Common myeloid progenitor, CD34-positive (primary cell): ENCODE results near the gene TTL.

Experiments
- CTCF ChIA-PET: fragments of 350-600 bp; sonication (Branson Sonifier 250); formaldehyde crosslinking; loops from one replicate; lab custom pipeline; 2021; ENCODE audit warnings: antibody characterized with exemption; lab: Charles Lee
- POLR2A ChIA-PET: fragments of 350-600 bp; sonication (Branson Sonifier 250); formaldehyde crosslinking; loops from one replicate; lab custom pipeline; 2021; ENCODE audit warnings: antibody characterized with exemption; lab: Charles Lee
- DNase-seq, 3 donors: peaks; one replicate each; pipeline versions ENCODE4 v3.0.0 to v3.0.0-alpha.2; 2013
- H3K27ac ChIP-seq, 2 experiments: 1 replicate in 1 of 2; 2 replicates in 1 of 2; pipeline ENCODE4 v1.7.0; 2013; ENCODE audit warnings: inconsistent platforms in 2 of 2, low read length in 2 of 2, mild to moderate bottlenecking in 2 of 2, low read depth in 1 of 2, moderate library complexity in 1 of 2; ENCODE audit not compliant: severe bottlenecking in 2 of 2, insufficient read depth in 1 of 2, poor library complexity in 1 of 2
- H3K27me3 ChIP-seq, 5 experiments: replicated peaks in 2 of 5; 1 replicate in 3 of 5; 2 replicates in 2 of 5; pipeline versions ENCODE4 v1.6.1 to v1.7.0; 2013; ENCODE audit warnings: low read length in 4 of 5, mild to moderate bottlenecking in 2 of 5, moderate library complexity in 2 of 5, inconsistent platforms in 1 of 5; ENCODE audit not compliant: insufficient read depth in 5 of 5, control insufficient read depth in 4 of 5
- H3K36me3 ChIP-seq, 4 experiments: 1 replicate in 2 of 4; 2 replicates in 2 of 4; pipeline versions ENCODE4 v1.6.1 to v1.7.0; 2013; ENCODE audit warnings: low read length in 3 of 4, control low read depth in 1 of 4, mild to moderate bottlenecking in 1 of 4; ENCODE audit not compliant: control insufficient read depth in 4 of 4, insufficient read depth in 4 of 4
- H3K4me1 ChIP-seq, 4 experiments: 1 replicate in 3 of 4; 2 replicates in 1 of 4; pipeline versions ENCODE4 v1.6.1 to v1.7.1; 2013; ENCODE audit warnings: low read length in 3 of 4, mild to moderate bottlenecking in 3 of 4, control low read depth in 1 of 4, inconsistent platforms in 1 of 4, moderate library complexity in 1 of 4; ENCODE audit not compliant: control insufficient read depth in 4 of 4, insufficient read depth in 4 of 4; ENCODE audit errors: control extremely low read depth in 1 of 4
- H3K4me3 ChIP-seq, 7 experiments: 1 replicate in 4 of 7; 2 replicates in 3 of 7; pipeline versions ENCODE4 v1.5.1 to v1.7.0; 2013; ENCODE audit warnings: mild to moderate bottlenecking in 7 of 7, low read length in 6 of 7, moderate library complexity in 6 of 7, inconsistent platforms in 2 of 7, low read depth in 2 of 7, control low read depth in 1 of 7; ENCODE audit not compliant: insufficient read depth in 4 of 7, control insufficient read depth in 1 of 7; ENCODE audit errors: extremely low read depth in 1 of 7
- H3K9me3 ChIP-seq, 5 experiments: 1 replicate in 4 of 5; 2 replicates in 1 of 5; pipeline versions ENCODE4 v1.6.1 to v1.7.1; 2013; ENCODE audit warnings: low read length in 4 of 5, mild to moderate bottlenecking in 2 of 5, inconsistent platforms in 1 of 5, low read depth in 1 of 5, moderate library complexity in 1 of 5; ENCODE audit not compliant: control insufficient read depth in 4 of 5, insufficient read depth in 2 of 5; ENCODE audit errors: control extremely low read depth in 1 of 5
- WGBS: methylation state at CpG from one replicate; pipeline ENCODE4 v1.1.5; 2013; ENCODE audit not compliant: insufficient coverage; 5-methylcytosine and 5-hydroxymethylcytosine counted together

The TTL gene

DNA sequence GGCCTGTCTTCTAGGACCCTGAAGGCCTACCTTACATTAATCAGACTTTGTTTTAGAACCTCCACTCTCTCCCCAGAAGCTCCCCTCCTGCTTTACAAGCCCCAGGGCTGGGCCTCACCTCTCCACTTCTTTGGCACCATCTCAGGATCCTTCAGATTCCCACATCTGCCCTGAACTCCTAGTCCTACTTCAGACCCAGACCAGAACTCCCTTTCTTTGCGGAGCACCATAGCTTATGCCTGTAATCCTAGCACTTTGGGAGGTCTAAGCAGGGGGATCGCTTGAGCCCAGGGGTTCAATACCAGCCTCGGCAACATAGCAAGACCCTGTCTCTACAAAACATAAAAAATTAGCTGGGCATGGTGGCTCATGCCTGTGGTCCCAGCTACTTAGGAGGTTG is 103.4 kb downstream of the TTL start:
- Histone ChIP-seq H3K27ac (peak overlapping the region in 1 of 2 experiments; percentile 87), H3K27me3 (no peaks in the 10 kb centered on the region), H3K9me3 (no peaks in the 10 kb centered on the region), H3K4me1 (peaks cover 6 to 32% (median 23%) of the 10 kb centered on the region in 4 experiments), H3K4me3 (peak overlapping the region in 5 of 7 experiments; percentile 80 to 92 (median 84)), H3K36me3 (peaks cover 0 to 30% (median 21%) of the 10 kb centered on the region in 4 experiments)
- DNase-seq = no peak
- CTCF ChIA-PET = interaction anchor here (1.0 to 2.5 kb wide), 5 partner anchors 13 to 300 kb away, joined by 3 to 18 read pairs (median 5); no protein-coding TSS in a partner anchor
- no CpG with 5 or more reads among the region's 3 CpGs for WGBS
- POLR2A ChIA-PET = no interaction called here

DNA sequence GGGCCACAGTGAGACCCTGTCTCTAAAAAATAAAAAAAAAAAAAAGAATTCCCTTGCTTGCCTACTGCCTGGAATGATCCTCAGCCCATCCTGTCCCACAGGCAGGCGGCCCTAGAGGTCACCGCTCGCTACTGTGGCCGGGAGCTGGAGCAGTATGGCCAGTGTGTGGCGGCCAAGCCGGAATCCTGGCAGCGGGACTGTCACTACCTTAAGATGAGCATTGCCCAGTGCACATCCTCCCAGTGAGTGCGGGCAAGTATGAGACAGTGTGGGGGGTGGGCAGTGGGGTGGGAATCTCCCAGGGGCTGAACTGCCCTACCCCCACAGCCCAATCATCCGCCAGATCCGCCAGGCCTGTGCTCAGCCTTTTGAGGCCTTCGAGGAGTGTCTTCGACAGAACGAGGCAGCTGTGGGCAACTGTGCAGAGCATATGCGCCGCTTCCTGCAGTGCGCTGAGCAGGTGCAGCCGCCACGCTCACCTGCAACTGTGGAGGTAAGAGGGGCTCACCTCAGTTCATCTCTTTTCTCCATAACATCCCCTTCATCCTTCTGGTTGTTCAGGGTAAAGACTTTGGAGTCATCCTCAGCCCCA is 104.0 kb downstream of the TTL start:
- ChIA-PET CTCF (interaction anchor here (1.8 to 2.5 kb wide), 4 partner anchors 12 to 141 kb away, joined by 4 to 18 read pairs (median 7); no protein-coding TSS in a partner anchor), POLR2A (no interaction called here)
- Histone ChIP-seq H3K4me1 (peaks cover 6 to 32% (median 23%) of the 10 kb centered on the region in 4 experiments), H3K4me3 (peak overlapping the region in 1 of 7 experiments; percentile 89), H3K27ac (peak overlapping the region in 1 of 2 experiments; percentile 87), H3K27me3 (no peaks in the 10 kb centered on the region), H3K9me3 (no peaks in the 10 kb centered on the region), H3K36me3 (peaks cover 0 to 30% (median 23%) of the 10 kb centered on the region in 4 experiments)
- no peak for DNase-seq
- 97% methylated on average over 13 of the region's 18 CpGs for WGBS

DNA sequence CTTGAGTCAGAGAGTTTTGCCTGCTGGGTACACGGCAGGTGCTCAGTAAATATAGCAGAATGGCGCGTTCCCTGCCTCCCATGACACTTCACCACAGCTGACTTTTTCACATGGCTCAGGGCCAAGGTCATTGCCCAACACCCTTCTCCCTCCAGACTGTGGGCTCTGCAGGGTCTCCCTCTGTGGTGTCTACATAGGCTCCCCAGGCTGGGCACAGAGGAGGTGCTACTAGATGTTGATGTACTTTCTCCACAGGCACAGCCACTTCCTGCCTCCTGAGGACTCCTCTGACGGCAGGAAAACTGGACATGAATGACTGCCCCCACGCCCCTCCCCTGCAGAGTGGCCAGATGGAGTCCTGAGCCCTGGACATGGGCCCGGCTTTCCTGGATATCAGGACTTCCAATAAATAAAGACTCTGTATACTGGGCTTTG is 106.7 kb downstream of the TTL start:
- Histone ChIP-seq H3K36me3 (peaks cover 0 to 30% (median 23%) of the 10 kb centered on the region in 4 experiments), H3K4me3 (no peak overlapping the region), H3K4me1 (peaks cover 6 to 22% (median 18%) of the 10 kb centered on the region in 4 experiments), H3K9me3 (no peaks in the 10 kb centered on the region), H3K27me3 (no peaks in the 10 kb centered on the region), H3K27ac (no peak overlapping the region)
- WGBS = 87% methylated on average over 5 of the region's 6 CpGs
- ChIA-PET CTCF (no interaction called here), POLR2A (no interaction called here)
- no peak for DNase-seq
